ENCODE results near the gene LRRC8D. TPM values are rescaled to one million over a fixed set of nuclear protein-coding genes. Genes with fewer than 3 reads are reported as not detected.

LRRC8D gene
- total and polyA plus RNA-seq, 2 experiments from 2014 or later, result 30.1 to 30.7 TPM

- H3K79me2 ChIP-seq (ENCODE audit: insufficient read depth), result no peaks in the 10 kb centered on the region
- H2AFZ ChIP-seq, result no peak overlapping the region
- H3K27ac ChIP-seq, result no peak overlapping the region
- no peak for DNase-seq
- no peak overlapping the region for H3K9ac ChIP-seq
- 79 to 81% methylated on average over 2 of the region's 2 CpGs for WGBS, 2 experiments (ENCODE audit: low coverage in 1 of 2, low lambda C conversion rate in 2 of 2, missing lambda C conversion rate in 2 of 2)
- no peak overlapping the region for H3K4me3 ChIP-seq
- no peaks in the 10 kb centered on the region for H3F3A ChIP-seq (ENCODE audit: insufficient read depth)
- H3K4me2 ChIP-seq (ENCODE audit: unreplicated experiment), result no peak overlapping the region
- H3K27me3 ChIP-seq (replicated peaks; ENCODE audit: insufficient read depth), result no peaks in the 10 kb centered on the region
- in situ Hi-C loops (cut with MboI), result no loop called here
- TF ChIP-seq EZH2phosphoT487 (IDR thresholded peaks at IDR 0.05; ENCODE audit: insufficient read depth, low read depth), result no peak
- no peak for TF ChIP-seq EZH2 (IDR thresholded peaks at IDR 0.05; ENCODE audit: insufficient read depth, poor library complexity, severe bottlenecking)
- H4K20me1 ChIP-seq (ENCODE audit: insufficient read depth), result no peaks in the 10 kb centered on the region
- no peaks in the 10 kb centered on the region for H3K4me1 ChIP-seq (ENCODE audit: insufficient read depth)
- peaks cover 8% of the 10 kb centered on the region; the same call in 1 of the 2 replicates for H3K36me3 ChIP-seq (ENCODE audit: low read depth)
- H3K9me2 ChIP-seq (ENCODE audit: insufficient read depth), result no peaks in the 10 kb centered on the region
- H3K9me3 ChIP-seq (ENCODE audit: low read depth), result no peaks in the 10 kb centered on the region
Observed at GRCh38 chr1:89930579-89930978, 109.7 kb downstream of the LRRC8D start.

- Histone ChIP-seq H3K9me3 (ENCODE audit: low read depth) (no peaks in the 10 kb centered on the region), H3K9me2 (ENCODE audit: insufficient read depth) (no peaks in the 10 kb centered on the region), H3K4me2 (ENCODE audit: unreplicated experiment) (no peak overlapping the region), H3K27ac (no peak overlapping the region), H3K4me3 (no peak overlapping the region), H3K9ac (no peak overlapping the region), H3F3A (ENCODE audit: insufficient read depth) (no peaks in the 10 kb centered on the region), H3K4me1 (ENCODE audit: insufficient read depth) (no peaks in the 10 kb centered on the region), H3K27me3 (replicated peaks; ENCODE audit: insufficient read depth) (no peaks in the 10 kb centered on the region), H3K79me2 (ENCODE audit: insufficient read depth) (no peaks in the 10 kb centered on the region), H4K20me1 (ENCODE audit: insufficient read depth) (no peaks in the 10 kb centered on the region), H2AFZ (no peak overlapping the region), H3K36me3 (ENCODE audit: low read depth) (peaks cover 8% of the 10 kb centered on the region; the same call in 1 of the 2 replicates)
- in situ Hi-C loops (cut with MboI), result no loop called here
- TF ChIP-seq EZH2phosphoT487 (IDR thresholded peaks at IDR 0.05; ENCODE audit: insufficient read depth, low read depth) (no peak), EZH2 (IDR thresholded peaks at IDR 0.05; ENCODE audit: insufficient read depth, poor library complexity, severe bottlenecking) (no peak)
- no peak for DNase-seq
- WGBS, 2 experiments (ENCODE audit: low coverage in 1 of 2, low lambda C conversion rate in 2 of 2, missing lambda C conversion rate in 2 of 2), result 92% methylated on average over 4 of the region's 4 CpGs
Observed at GRCh38 chr1:89931964-89932363, 111.1 kb downstream of the LRRC8D start.

- Histone ChIP-seq H2AFZ (no peak overlapping the region), H3K4me1 (ENCODE audit: insufficient read depth) (peaks cover 4% of the 10 kb centered on the region), H3K9me3 (ENCODE audit: low read depth) (no peaks in the 10 kb centered on the region), H3K79me2 (ENCODE audit: insufficient read depth) (no peaks in the 10 kb centered on the region), H3K36me3 (ENCODE audit: low read depth) (peaks cover 8% of the 10 kb centered on the region; the same call in 1 of the 2 replicates), H3K9ac (no peak overlapping the region), H3F3A (ENCODE audit: insufficient read depth) (peaks cover 2% of the 10 kb centered on the region; the same call in 1 of the 2 replicates), H3K27me3 (replicated peaks; ENCODE audit: insufficient read depth) (no peaks in the 10 kb centered on the region), H3K4me2 (ENCODE audit: unreplicated experiment) (no peak overlapping the region), H3K9me2 (ENCODE audit: insufficient read depth) (no peaks in the 10 kb centered on the region), H3K27ac (no peak overlapping the region), H3K4me3 (no peak overlapping the region), H4K20me1 (ENCODE audit: insufficient read depth) (no peaks in the 10 kb centered on the region)
- 94 to 96% methylated on average over 6 of the region's 6 CpGs for WGBS, 2 experiments (ENCODE audit: low coverage in 1 of 2, low lambda C conversion rate in 2 of 2, missing lambda C conversion rate in 2 of 2)
- in situ Hi-C loops (cut with MboI), result no loop called here
- TF ChIP-seq EZH2phosphoT487 (IDR thresholded peaks at IDR 0.05; ENCODE audit: insufficient read depth, low read depth), result no peak
- no peak for DNase-seq
Observed at GRCh38 chr1:89932598-89933364, 111.9 kb downstream of the LRRC8D start.

- Histone ChIP-seq H3K4me3 (no peak overlapping the region), H3F3A (ENCODE audit: insufficient read depth) (peaks cover 10% of the 10 kb centered on the region; the same call in 1 of the 2 replicates), H3K27me3 (replicated peaks; ENCODE audit: insufficient read depth) (no peaks in the 10 kb centered on the region), H4K20me1 (ENCODE audit: insufficient read depth) (no peaks in the 10 kb centered on the region), H2AFZ (no peak overlapping the region), H3K79me2 (ENCODE audit: insufficient read depth) (no peaks in the 10 kb centered on the region), H3K9me3 (ENCODE audit: low read depth) (no peaks in the 10 kb centered on the region), H3K36me3 (ENCODE audit: low read depth) (peaks cover 8% of the 10 kb centered on the region; the same call in 1 of the 2 replicates), H3K9ac (no peak overlapping the region), H3K4me1 (ENCODE audit: insufficient read depth) (peaks cover 16% of the 10 kb centered on the region), H3K27ac (no peak overlapping the region), H3K4me2 (ENCODE audit: unreplicated experiment) (no peak overlapping the region), H3K9me2 (ENCODE audit: insufficient read depth) (no peaks in the 10 kb centered on the region)
- in situ Hi-C loops (cut with MboI), result no loop called here
- TF ChIP-seq EZH2phosphoT487 (IDR thresholded peaks at IDR 0.05; ENCODE audit: insufficient read depth, low read depth) (no peak), EZH2 (IDR thresholded peaks at IDR 0.05; ENCODE audit: insufficient read depth, poor library complexity, severe bottlenecking) (no peak)
- WGBS, 2 experiments (ENCODE audit: low coverage in 1 of 2, low lambda C conversion rate in 2 of 2, missing lambda C conversion rate in 2 of 2), result 92 to 98% methylated on average over 11 of the region's 11 CpGs
- no peak for DNase-seq
Observed at GRCh38 chr1:89934461-89934860, 113.6 kb downstream of the LRRC8D start.

Data from GM23248 (cell line).